GM21529 (cell line): ENCODE data around the gene PSORS1C1.
"Not testable (repeated sequence)": the region's sequence is repeated elsewhere in the genome, so short reads cannot be mapped to it uniquely, and the experiment has no call there.

Experiments
- ATAC-seq: cut with Tn5 transposase; IDR thresholded peaks from one replicate; pipeline ENCODE4 v1.9.1; 2021; ENCODE audit not compliant: unreplicated experiment

PSORS1C1 gene

GRCh38 chr6:31114541-31114878 is at the start of gene PSORS1C1:
PSORS1C1 (plus strand) TSS chr6:31114800; CDS start chr6:31129633, 14,833 bp downstream.
- ATAC-seq: no peak

DNA sequence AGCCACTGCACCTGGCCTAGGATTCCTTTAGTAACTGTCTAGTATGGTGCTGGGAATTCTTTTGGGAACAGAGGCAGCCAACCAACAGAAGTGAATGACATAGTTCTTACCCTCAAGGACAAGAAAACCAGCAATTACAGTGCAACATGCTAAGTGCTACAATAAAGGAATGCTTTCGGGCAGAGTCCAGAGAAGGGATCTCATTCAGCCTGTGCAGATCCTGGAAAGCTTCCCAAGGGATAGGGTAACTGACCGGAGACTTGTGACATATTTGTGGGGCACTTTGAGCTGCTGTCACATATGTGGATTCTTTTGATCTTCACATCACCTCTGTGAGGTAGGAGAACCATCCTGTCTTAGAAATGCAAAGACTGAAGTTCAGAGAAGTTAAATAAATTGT is 49.0 kb upstream of the PSORS1C1 start:
- no peak for ATAC-seq

- not testable (repeated sequence) for ATAC-seq
Measured at GRCh38 chr6:31067028-31067427, 47.6 kb upstream of the PSORS1C1 start.

DNA sequence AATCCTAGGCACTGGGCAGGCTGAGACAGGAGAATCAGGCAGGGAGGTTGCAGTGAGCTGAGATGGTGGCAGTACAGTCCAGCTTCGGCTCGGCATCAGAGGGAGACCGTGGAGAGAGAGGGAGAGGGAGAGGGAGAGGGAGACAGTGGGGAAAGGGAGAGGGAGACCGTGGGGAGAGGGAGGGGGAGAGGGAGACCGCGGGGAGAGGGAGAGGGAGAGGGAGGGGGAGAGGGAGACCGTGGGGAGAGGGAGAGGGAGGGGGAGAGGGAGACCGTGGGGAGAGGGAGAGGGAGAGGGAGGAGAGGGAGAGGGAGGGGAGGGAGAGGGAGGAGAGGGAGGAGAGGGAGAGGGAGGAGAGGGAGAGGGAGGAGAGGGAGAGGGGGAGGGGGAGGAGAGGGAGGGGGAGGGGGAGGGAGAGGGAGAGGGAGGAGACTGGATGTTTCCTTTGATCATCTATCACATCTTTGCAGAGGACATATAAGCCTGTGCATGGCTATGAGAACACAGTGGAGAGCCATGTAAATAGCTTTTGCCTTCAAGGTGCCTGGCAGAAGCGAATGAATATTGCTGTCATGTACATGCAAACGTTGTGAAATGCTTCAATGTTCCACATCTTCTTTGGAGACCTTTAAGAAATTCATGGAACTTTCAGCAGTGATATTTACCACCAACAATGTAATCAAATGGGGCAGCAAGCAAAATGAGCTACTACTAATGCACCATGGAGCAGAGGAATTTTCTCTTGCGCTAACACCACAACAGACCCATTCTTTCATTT is 46.5 kb upstream of the PSORS1C1 start:
- not testable (repeated sequence) for ATAC-seq

DNA sequence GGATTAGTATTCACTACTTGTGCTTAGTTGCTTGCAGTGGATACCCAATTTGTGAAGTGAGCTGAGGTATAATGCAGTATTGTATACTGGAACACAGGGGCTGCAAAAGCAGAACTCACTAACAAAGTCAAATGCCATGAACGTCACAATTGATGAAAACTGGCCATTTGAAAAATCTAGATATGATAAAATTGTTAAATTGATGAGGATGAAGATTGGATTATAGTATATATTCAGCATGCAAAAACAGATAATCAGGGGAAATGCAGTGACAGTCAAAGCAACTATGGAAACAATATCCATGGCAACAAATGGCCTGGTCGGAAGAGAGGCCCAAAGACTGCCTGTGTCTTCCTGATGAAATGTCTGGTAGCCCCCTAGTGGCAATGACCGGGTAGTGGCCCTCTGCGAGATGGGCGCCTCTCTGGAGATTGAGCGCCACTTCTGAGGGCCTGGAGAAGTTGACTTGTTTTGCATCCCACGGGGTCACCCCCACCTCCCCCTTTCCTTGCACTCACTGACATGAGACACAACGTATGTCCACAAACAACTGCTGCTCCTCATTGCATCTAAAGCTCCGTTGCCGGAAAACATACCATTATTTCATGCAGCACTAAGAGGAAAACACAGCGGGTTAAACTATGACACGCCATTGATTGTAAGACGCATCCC is 45.8 kb upstream of the PSORS1C1 start:
- no peak for ATAC-seq

- ATAC-seq: no peak
Measured at GRCh38 chr6:31070711-31071197, 43.8 kb upstream of the PSORS1C1 start.

- no peak for ATAC-seq
Measured at GRCh38 chr6:31074401-31074800, 40.2 kb upstream of the PSORS1C1 start.

- ATAC-seq: no peak
Measured at GRCh38 chr6:31075528-31075927, 39.1 kb upstream of the PSORS1C1 start.

GRCh38 chr6:31076611-31077010 is 38.0 kb upstream of the PSORS1C1 start:
- ATAC-seq: no peak

DNA sequence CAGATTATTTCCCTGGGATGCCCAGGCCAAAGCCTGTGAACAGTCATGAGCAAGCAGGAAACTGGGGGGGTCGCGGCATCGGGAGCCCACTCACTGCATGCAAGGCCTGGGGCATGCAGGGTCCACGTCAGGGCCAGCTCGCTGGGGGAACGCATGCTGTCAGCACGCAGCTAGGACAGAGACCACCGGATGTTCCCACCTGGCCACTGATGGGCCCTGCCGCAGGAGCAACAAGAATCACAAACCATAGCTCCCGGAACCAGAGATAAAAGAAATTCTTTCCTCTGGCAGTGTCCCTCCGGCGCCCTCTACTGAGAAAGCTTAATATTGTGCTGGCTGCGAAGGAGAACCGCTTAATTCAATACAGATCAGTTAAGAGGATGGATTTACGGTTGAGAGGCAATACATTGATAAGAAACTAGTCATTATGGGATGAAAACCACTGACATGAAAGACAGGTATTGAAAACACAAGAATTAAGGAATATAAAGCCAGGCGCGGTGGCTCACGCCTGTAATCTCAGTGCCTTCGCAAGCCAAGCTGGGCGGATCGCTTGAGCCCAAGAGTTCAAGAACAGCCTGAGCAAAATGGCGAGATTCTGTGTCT is 34.8 kb upstream of the PSORS1C1 start:
- no peak for ATAC-seq

- no peak for ATAC-seq
Measured at GRCh38 chr6:31081872-31082271, 32.7 kb upstream of the PSORS1C1 start.

- no peak for ATAC-seq
Measured at GRCh38 chr6:31083742-31084354, 30.8 kb upstream of the PSORS1C1 start.

- ATAC-seq: no peak
Measured at GRCh38 chr6:31086788-31087440, 27.7 kb upstream of the PSORS1C1 start.

GRCh38 chr6:31087494-31088089 is 27.0 kb upstream of the PSORS1C1 start:
- peak; percentile 77 for ATAC-seq

DNA sequence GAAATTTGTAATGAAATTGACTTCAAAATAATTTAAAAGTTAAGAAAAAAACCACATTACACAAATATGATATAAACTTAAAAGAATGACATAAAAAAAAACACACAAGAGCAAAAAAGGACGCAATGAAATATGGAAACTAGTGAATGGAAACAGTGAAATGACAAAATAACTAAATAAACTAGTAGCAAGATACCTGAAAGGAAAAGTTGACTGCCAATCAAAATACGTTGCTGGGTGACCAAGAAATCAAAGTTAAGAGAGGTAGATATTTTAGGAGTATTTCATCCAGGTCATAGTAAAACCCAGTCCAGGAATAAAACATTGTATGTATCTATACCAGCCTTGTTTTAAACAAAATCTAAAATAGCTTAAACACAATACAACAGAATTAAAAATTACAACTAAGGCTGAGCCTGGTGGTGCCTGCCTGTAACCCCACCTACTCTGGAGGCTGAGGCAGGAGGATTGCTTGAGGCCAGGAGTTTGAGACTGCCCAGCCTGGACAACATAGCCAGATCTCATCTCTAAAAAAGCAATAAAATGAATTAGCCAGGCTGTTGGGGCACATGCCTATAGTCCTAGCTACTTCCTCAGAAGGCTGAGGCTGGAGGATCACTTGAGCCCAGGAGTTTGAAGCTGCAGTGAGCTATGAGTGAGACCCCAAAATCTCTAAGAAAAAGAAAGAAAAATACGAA is 24.2 kb upstream of the PSORS1C1 start:
- ATAC-seq: no peak

DNA sequence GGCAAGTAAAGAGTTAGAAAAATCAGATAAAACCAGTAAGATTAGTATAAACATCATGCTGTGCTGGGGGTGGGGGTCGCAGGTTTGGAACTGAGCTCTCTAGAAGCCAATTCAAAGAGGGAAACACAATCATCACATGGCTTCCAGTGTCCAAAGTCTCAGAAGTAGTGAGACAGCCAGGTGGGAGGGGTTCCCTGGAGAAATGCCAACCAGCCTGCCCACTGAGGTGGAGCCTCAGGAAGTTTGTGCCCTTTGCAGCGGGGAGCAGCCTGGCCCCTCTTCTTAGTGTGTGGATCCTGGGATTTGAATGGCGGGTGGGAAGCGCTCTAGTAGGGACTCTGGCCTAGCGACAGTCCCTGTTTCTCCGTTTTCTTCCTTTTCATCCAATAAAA is 23.6 kb upstream of the PSORS1C1 start:
- ATAC-seq: no peak

GRCh38 chr6:31091680-31092079 is 22.9 kb upstream of the PSORS1C1 start:
- ATAC-seq: no peak

DNA sequence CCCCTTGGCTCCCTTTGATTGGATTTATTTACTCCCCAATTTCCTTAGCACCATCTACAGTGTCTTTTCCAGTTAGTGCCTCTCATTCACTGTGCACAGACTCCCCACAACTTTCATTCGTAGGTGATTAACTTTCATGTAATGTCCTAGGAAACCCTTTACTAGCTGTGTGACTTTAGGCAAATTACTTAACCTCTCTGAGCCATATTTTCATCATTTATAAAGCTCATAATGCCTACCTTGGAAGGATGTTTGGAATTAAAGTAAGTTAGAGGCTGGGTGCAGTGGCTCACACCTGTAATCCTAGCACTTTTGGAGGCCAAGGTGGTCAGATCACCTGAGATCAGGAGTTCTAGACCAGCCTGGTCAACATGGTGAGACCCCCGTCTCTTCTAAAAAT is 22.4 kb upstream of the PSORS1C1 start:
- ATAC-seq: no peak

GRCh38 chr6:31092769-31093505 is 21.7 kb upstream of the PSORS1C1 start:
- ATAC-seq: no peak
